Left ventricle myocardium superior (tissue), 1 donor: ENCODE measurements around the gene MROH2A. TPM values are rescaled to one million over a fixed set of nuclear protein-coding genes. Genes with fewer than 3 reads are reported as not detected.
"Not testable (repeated sequence)": the region's sequence is repeated elsewhere in the genome, so short reads cannot be mapped to it uniquely, and the experiment has no call there.

Experiments used
- ATAC-seq: fragments of 200-7000 bp; cut with Tn5 transposase; one replicate; pipeline ENCODE4 v1.9.1; 2020; ENCODE audit warnings: mild to moderate bottlenecking, moderate library complexity
- DNase-seq: peaks from one replicate; pipeline ENCODE4 v3.0.0-alpha.2; 2020
- intact Hi-C: fragments of 100-400 bp; cut with micrococcal nuclease; formaldehyde crosslinking; loops from one replicate; pipeline ENCODE4 v1.11.0; 2022
- long read RNA-seq: library from polyadenylated mRNA; unstranded; transcript quantifications from one replicate; pipeline ENCODE4 v2.0.0, GENCODE V29; 2021
- total RNA-seq: library from RNA; stranded (reverse); fragmentation: NEBNext Ultra II Directional; extraction: Animal tissue kit (Norgen Biotek cat#: 25700); gene quantifications from one replicate; pipeline ENCODE4 v1.2.1, GENCODE V29; 2021
- donor health status: DM: no; HTN: yes; CAD: no; lungs with severe emphysema.

Gene MROH2A
- total RNA-seq, result not detected
- long read RNA-seq, result 0 reads

DNA sequence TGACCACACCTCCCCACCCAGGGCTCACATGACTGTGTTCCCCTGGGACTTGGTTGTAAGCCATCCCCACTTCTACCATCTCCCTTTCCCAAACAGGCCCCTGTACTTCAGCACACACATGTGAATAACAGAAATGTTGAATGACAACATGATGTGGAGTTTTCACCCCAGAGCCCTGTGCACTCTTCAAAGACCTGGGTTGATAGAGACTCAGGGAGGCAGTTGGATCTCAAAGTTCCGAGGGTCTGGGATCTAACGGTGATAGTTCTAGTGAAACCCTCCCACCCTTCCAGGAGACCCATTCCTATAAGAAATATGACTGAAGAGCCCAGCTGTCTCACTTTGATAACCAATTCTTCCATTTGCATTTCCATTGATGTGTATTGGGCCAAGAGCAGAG lies at the start of gene MROH2A:
TSS of gene MROH2A (plus strand) at position 301 of the 400 bp plus-strand sequence. CDS start 1,029 bp downstream, outside the sequence.
- ATAC-seq (no peak), DNase-seq (no peak)
- intact Hi-C loops, result no loop called here

DNA sequence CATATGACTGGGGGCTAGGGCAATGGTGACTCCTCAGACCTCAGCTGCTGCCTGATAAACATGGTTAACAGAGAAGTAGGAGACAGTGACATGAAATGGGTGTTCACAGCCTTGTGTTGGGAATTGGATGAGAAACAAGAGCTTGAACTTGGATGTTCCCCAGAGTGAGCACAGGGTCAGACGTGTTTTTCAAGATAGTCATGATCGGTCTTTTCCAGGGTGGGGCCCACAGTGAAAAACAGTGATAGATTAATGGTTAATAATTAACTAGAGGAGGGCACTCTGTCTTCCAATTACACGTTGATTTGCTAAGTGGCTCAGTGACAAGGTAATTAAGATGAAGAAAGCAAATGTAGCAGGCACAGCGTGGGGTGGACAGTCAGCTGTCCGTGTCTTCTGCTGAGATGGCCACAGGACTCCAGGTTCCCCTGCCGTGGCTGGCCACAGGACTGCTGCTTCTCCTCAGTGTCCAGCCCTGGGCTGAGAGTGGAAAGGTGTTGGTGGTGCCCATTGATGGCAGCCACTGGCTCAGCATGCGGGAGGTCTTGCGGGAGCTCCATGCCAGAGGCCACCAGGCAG lies 49.3 kb upstream of the MROH2A start, which contains the start of gene UGT1A3:
TSS of gene UGT1A3 (plus strand) at position 320 of the 579 bp plus-strand sequence. CDS start at position 405, 85 bp downstream.
- ATAC-seq, result no peak
- intact Hi-C loops, result no loop called here

GRCh38 chr2:233736868-233737653 lies 41.1 kb upstream of the MROH2A start:
- intact Hi-C loops, DNase-seq, ATAC-seq: not testable (repeated sequence)

More for the DNA sequence above, 49.3 kb upstream of the MROH2A start, which contains the start of gene UGT1A3:
- no peak for DNase-seq

GRCh38 chr2:233740870-233741269 lies 37.3 kb upstream of the MROH2A start:
- DNase-seq, result no peak
- no peak for ATAC-seq
- intact Hi-C loops, result no loop called here

DNA sequence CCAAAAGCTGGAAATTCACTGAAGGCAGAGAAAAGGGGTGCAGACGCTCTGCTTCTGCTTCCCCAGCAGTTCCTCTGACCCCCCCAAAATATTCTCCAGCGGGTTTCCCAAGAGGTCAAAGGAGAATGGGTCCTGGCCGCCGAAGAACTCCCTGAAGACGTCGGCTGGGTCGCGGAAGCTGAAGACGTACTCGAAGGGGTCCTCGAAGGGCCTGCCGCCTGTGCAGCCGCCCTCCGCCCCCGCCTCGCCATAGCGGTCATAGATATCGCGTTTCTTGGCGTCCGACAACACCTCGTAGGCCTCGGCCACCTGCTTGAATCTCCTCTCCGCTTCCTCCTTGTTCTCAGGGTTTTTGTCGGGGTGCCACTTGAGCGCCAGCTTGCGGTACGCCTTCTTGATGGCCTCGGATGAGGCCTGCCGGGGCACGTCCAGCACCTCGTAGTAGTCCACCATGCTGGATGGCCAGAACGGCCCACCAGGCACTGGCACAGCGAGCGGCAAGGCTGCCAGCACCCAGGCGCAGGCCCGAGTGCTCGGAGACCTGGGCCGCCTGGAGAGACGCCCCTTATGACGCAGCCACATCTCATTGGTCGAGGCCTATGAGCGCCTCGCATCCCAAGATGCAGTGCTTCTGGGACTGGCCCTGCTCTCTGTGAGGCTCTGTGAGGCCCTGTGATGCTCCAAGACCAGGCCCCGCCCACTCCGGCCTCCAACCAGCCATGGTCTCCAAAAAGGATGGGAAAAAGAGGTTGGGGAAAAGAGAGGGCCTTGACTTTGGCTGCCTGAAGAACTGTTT lies 34.5 kb upstream of the MROH2A start:
- DNase-seq, result no peak
- intact Hi-C loops, result no loop called here
- no peak for ATAC-seq

DNA sequence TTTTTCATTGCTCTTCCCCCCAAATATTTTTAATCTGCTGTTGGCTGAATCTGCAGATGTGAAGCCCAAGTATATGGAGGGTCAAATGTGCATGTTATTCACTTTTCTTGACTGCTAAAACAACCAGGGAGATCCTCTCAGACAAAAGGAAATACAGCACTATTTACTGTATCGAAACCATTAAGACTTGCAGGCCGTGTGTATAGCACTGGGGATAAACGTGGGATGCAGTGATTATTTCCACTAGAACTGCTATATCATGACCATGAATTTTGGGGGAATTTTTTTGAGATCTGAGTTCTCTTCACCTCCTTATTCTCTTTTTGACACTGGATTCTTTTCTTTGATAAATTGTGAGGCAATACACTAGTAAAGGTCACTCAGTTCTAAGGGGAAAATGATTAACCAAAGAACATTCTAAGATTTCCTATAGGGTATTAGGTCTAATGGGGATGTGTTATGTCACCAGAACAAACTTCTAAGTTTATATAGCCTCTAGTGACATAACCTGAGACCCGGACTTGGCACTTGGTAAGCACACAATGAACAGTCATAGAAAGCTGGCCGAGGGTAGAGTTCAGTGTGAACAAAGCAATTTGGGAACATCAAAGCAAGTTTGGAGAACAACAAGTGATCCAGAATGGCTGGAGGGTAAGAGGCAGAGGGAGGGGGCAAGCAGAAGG lies 32.9 kb upstream of the MROH2A start:
- no peak for DNase-seq
- ATAC-seq, result no peak
- intact Hi-C loops, result no loop called here

DNA sequence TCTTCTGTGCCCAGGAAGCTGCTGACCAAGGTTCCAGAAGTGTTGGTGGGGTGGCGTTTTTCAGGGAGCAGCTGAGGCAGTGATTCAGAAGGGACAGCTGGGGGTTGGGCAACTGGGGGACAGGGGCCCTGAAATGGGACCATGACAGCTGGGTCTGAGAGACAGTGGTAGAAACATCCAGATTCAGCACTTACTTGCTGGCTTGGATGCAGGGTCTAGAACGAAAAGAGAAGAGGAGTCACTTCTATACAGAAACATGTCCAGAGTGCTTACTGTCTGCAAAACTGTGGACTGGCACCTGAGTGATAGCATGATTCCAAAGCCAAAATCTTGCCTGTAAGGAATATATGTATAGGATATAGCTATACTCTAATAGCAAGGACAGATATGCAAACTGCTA lies 32.3 kb upstream of the MROH2A start:
- ATAC-seq, DNase-seq, intact Hi-C loops: not testable (repeated sequence)

DNA sequence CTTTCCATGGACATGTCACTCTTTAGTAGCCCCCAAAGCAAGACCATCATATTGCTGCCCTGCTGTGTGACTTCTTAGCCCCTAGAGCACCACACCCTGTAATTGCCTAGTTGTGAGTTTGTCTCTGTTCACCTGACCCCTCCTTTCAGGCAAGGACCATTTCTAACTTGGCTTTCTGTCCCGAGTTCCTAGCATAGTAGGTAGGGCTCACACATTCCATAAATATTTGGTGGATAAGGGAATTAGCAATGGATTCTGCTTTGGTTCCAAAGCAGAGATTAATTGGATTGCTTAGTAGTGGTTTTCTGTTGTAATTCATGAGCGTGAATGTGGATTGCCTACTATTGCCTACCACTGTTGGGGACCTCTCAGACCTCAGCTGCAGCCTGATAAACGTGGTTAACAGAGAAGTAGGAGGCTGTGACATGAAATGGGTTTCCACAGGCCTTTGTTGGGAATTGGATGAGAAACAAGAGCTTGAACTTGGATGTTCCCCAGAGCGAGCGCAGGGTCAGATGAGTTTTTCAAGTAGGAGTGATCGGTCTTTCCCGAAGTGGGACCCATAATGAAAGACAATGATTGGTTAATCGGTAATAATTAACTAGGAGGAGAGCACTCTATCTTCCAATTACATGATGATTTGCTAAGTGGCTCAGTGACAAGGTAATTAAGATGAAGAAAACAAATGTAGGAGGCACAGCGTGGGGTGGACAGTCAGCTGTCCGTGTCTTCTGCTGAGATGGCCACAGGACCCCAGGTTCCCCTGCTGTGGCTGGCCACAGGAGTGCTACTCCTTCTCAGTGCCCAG lies 31.5 kb upstream of the MROH2A start:
- DNase-seq (no peak), ATAC-seq (no peak)
- intact Hi-C loops, result no loop called here

- ATAC-seq, result no peak
- DNase-seq, result no peak
- intact Hi-C loops, result no loop called here
Observed at GRCh38 chr2:233747283-233747544, 30.9 kb upstream of the MROH2A start.

DNA sequence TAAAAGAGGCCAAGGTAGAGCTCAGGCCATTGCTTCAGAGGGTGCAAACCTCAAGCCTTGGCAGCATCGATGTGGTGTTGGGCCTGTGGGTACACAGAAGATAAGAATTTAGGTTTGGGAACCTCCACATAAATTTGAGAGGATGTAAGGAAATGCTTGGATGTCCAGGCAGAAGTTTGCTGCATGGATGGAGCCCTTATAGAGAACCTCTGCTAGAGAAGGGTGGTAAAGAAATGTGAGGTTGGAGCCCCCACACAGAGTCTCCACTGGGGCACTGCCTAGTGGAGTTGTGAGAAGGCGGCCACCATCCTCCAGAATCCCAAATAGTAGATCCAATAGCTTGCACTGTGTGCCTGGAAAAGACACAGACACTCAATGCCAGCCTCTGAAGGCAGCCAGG lies 27.4 kb upstream of the MROH2A start:
- DNase-seq, intact Hi-C loops, ATAC-seq: not testable (repeated sequence)

DNA sequence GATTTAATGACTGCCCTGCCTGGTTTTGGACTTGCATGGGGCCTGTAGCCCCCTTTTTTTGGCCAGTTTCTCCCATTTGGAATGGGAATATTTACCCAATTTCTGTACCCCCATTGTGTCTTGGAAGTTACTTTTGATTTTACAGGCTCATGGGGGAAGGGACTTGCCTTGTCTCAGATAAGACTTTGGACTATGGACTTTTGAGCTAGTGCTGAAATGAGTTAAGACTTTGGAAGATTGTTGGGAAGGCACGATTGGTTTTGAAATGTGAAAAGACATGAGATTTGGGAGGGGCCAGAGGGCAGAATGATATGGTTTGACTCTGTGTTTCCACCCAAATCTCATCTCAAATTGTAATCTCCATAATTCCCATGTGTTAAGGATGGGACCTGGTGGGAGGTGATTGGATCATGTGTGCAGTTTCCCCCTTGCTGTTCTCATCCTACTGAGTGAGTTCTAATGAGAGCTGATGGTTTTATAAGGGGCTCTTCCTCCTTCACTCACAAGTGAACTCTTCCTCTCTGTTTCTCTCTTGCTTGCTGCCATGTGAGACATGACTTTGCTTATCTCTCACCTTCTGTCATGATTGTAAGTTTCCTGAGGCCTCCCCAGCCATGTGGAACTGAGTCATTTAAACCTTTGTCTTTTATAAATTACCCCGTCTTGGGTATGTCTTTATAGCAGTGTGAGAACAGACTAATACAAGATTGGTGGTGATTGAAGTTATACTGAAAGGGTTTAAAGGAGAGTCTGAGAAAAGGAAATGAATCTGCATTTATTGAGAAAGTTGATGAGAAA lies 26.7 kb upstream of the MROH2A start:
- DNase-seq, ATAC-seq, intact Hi-C loops: not testable (repeated sequence)

DNA sequence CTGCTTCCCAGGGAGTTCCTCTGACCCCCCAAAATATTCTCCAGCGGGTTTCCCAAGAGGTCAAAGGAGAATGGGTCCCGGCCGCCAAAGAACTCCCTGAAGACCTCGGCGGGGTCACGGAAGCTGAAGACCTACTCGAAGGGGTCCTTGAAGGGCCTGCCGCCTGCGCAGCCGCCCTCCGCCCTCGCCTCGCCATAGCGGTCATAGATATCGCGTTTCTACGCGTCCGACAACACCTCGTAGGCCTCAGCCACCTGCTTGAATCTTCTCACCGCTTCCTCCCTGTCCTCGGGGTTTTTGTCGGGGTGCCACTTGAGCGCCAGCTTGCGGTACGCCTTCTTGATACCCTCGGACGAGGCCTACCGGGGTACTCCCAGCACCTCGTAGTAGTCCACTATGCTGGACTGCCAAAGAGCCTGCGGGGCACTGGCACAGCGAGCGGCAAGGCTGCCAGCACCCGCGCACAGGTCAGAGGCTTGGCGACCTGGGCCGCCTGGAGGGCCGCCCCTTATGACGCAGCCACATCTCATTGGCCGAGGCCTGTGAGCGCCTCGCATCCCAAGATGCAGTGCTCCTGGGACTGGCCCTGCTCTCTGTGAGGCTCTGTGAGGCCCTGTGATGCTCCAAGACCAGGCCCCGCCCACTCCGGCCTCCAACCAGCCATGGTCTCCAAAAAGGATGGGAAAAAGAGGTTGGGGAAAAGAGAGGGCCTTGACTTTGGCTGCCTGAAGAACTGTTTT lies 23.1 kb upstream of the MROH2A start:
- ATAC-seq (no peak), DNase-seq (no peak)
- intact Hi-C loops, result no loop called here

DNA sequence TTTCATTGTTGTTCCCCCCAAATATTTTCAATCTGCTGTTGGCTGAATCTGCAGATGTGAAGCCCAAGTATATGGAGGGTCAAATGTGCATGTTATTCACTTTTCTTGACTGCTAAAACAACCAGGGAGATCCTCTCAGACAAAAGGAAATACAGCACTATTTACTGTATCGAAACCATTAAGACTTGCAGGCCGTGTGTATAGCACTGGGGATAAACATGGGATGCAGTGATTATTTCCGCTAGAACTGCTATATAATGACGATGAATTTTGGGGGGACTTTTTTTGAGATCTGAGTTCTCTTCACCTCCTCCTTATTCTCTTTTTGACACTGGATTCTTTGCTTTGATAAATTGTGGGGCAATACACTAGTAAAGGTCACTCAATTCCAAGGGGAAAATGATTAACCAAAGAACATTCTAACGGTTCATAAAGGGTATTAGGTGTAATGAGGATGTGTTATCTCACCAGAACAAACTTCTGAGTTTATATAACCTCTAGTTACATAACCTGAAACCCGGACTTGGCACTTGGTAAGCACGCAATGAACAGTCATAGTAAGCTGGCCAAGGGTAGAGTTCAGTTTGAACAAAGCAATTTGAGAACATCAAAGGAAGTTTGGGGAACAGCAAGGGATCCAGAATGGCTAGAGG lies 21.6 kb upstream of the MROH2A start:
- ATAC-seq (no peak), DNase-seq (no peak)
- intact Hi-C loops, result no loop called here

DNA sequence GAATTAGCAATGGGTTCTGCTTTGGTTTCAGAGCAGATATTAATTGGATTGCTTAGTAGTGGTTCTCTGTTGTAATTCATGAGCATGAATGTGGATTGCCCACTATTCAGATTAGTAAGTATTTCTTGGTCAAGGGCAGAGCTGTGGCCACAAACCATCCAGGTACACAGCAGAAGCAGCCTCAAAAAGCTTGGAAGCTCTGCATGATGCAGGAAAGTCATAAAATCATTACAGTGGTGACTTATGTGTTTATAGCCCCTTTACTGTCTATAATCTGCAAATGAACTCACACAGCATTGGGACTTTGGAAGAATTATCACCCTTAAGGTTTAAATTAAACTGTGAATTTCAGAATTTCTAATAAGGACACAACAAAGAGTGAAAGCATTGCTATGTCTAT lies 20.0 kb upstream of the MROH2A start:
- intact Hi-C loops, result no loop called here
- DNase-seq (no peak), ATAC-seq (no peak)

DNA sequence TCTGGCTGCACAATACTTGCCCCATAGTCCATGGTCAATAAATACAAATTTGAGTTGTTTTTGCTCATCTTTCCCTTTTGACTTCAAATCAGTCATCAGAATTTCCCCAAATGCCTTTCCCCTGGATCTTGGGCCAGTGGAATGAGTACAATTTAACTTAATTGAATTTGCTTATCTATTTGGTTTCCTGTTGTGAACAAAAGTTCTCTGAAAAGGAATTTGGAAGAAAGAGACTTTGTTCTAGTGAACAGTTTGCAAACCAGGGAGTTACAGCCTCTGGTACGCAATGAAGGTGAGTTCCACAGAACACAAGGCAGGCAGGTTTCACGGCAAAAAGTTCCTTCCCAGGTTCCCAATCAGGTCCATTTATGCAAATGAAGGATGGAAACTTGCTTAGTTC lies 19.3 kb upstream of the MROH2A start:
- intact Hi-C loops, result no loop called here
- ATAC-seq, result no peak
- no peak for DNase-seq

DNA sequence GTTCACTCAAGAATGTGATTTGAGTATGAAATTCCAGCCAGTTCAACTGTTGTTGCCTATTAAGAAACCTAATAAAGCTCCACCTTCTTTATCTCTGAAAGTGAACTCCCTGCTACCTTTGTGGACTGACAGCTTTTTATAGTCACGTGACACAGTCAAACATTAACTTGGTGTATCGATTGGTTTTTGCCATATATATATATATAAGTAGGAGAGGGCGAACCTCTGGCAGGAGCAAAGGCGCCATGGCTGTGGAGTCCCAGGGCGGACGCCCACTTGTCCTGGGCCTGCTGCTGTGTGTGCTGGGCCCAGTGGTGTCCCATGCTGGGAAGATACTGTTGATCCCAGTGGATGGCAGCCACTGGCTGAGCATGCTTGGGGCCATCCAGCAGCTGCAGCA lies 18.1 kb upstream of the MROH2A start, which contains the start of gene UGT1A1:
TSS of gene UGT1A1 (plus strand) at position 228 of the 400 bp plus-strand sequence. CDS start at position 246, 18 bp downstream.
- no peak for ATAC-seq
- intact Hi-C loops, result no loop called here

More for the DNA sequence above, 18.1 kb upstream of the MROH2A start, which contains the start of gene UGT1A1:
- no peak for DNase-seq
